Fibroblast of lung (primary cell): ENCODE data around the gene CA4. TPM values are rescaled to one million over a fixed set of nuclear protein-coding genes. Genes with fewer than 3 reads are reported as not detected.

Source experiments
- DNase-seq, 2 donors: peaks; one replicate each; pipeline versions ENCODE4 v3.0.0 to v3.0.0-alpha.2; 2010; ENCODE audit warnings: low read depth in 2 of 2
- H2AFZ ChIP-seq: 2 replicates; pipeline ENCODE4 v1.5.1; 2012; ENCODE audit warnings: low read length, control low read depth, inconsistent platforms
- H3K27ac ChIP-seq: 2 replicates; pipeline ENCODE4 v1.5.1; 2011; ENCODE audit warnings: low read length, control low read depth; ENCODE audit not compliant: insufficient read depth
- H3K27me3 ChIP-seq: 2 replicates; pipeline ENCODE4 v1.5.1; 2011; ENCODE audit warnings: mild to moderate bottlenecking, low read length; ENCODE audit not compliant: control insufficient read depth, insufficient read depth
- H3K36me3 ChIP-seq: 2 replicates; pipeline ENCODE4 v1.5.1; 2011; ENCODE audit warnings: low read length; ENCODE audit not compliant: control insufficient read depth, insufficient read depth
- H3K4me1 ChIP-seq: 2 replicates; pipeline ENCODE4 v1.5.1; 2011; ENCODE audit warnings: low read length; ENCODE audit not compliant: control insufficient read depth, insufficient read depth; ENCODE audit errors: extremely low read depth
- H3K4me2 ChIP-seq: 2 replicates; pipeline ENCODE4 v1.5.1; 2011; ENCODE audit warnings: low read length, control low read depth; ENCODE audit not compliant: insufficient read depth; ENCODE audit errors: extremely low read depth
- H3K4me3 ChIP-seq, 4 experiments: fragments of 200-600 bp in 1 of 4; sonication (generic) in 1 of 4; replicated peaks in 1 of 4; 2 replicates each; pipeline ENCODE4 v1.5.1; 2011 to 2016; ENCODE audit warnings: low read length in 4 of 4, low read depth in 3 of 4, mild to moderate bottlenecking in 3 of 4, control low read depth in 2 of 4, inconsistent platforms in 1 of 4, mixed read lengths in 1 of 4; ENCODE audit not compliant: insufficient read depth in 1 of 4; ENCODE audit errors: control extremely low read depth in 1 of 4
- H3K79me2 ChIP-seq: 2 replicates; pipeline ENCODE4 v1.5.1; 2012; ENCODE audit warnings: mild to moderate bottlenecking, low read length, inconsistent platforms; ENCODE audit not compliant: control insufficient read depth, insufficient read depth
- H3K9ac ChIP-seq: 2 replicates; pipeline ENCODE4 v1.5.1; 2011; ENCODE audit warnings: mild to moderate bottlenecking, low read length, control low read depth; ENCODE audit not compliant: insufficient read depth
- H3K9me3 ChIP-seq: 2 replicates; pipeline ENCODE4 v1.5.1; 2012; ENCODE audit warnings: low read depth, low read length; ENCODE audit not compliant: control insufficient read depth, insufficient read depth
- H4K20me1 ChIP-seq: 2 replicates; pipeline ENCODE4 v1.5.1; 2011; ENCODE audit warnings: low read length; ENCODE audit not compliant: control insufficient read depth, insufficient read depth; ENCODE audit errors: extremely low read depth
- CTCF ChIP-seq, 2 donors: IDR thresholded peaks in 1 of 2; conservative IDR thresholded peaks in 1 of 2; 1 replicate in 1 of 2; 2 replicates in 1 of 2; pipeline ENCODE4 v1.5.1; 2011 to 2012; ENCODE audit warnings: low read length in 2 of 2, control low read depth in 1 of 2, inconsistent platforms in 1 of 2, low read depth in 1 of 2, mild to moderate bottlenecking in 1 of 2
- EZH2 ChIP-seq: IDR thresholded peaks from 2 replicates; pipeline ENCODE4 v1.5.1; 2012; ENCODE audit warnings: low read length, control low read depth, mild to moderate bottlenecking; ENCODE audit errors: missing control alignments
- polyA plus RNA-seq, 2 donors: library from polyadenylated mRNA; depleted of rRNA in 1 of 2; stranded (reverse) in 1 of 2; unstranded in 1 of 2; fragments of >200 nt; gene quantifications; 2 replicates each; pipeline ENCODE4 v1.2.1, GENCODE V29; 2011 to 2012; ENCODE audit warnings: missing spikeins in 1 of 2
- total RNA-seq: library from RNA; depleted of rRNA; stranded (reverse); fragments of >200 nt; gene quantifications from 2 replicates; pipeline ENCODE4 v1.2.1, GENCODE V29; 2014

The CA4 gene
- total and polyA plus RNA-seq, 2 donors (not counting 1 experiment from before 2014, with no cell fraction given), result not detected

DNA sequence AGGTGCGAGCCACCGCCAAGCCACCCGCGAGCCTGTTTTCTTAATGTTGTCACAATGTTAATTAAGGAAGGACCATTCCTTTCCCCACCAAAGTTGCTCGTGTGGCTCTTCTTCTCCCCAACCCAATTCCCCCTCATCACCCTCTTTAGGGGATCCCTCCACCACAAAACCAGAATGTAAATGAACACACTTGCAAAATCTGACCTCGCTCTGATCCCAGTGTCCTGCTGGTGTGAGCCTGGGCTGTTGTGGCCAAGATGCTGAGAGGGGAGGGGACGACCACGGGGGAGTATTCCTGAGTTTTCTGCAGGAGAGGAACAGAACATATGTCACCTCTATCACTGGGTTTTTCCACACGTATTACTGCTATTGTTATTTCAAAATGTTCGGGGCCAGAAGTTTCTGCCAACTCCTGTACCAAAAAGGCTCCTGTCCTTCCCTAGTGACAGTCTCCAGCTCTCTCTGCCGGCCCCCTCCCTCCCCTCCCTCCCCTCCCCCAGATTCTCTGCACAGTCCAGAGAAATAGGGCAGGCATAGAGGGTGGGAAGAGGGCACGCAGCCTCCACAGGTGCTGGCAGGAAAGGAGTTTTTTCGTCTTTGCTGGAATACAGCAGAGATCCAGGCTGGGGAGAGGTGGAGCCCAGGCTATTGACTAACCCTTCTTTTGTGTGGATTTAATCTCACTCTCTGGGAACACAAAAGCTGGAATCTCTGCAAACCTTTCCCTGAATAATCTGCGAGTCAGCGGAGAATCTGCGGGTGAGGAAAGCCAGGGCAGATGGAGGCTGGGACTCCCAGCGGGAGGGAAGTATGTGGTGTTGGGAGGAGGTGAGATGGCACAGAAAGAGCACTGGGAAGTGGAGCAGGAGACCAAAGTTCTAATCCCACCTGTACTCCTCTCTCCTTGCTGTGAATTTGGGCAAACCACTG is 4.5 kb upstream of the CA4 start:
- H3K9ac ChIP-seq, result no peak overlapping the region
- no peak overlapping the region for H2AFZ ChIP-seq
- H3K4me2 ChIP-seq, result no peak overlapping the region
- H3K27ac ChIP-seq, result no peak overlapping the region
- DNase-seq, result no peak
- H3K4me3 ChIP-seq, result no peak overlapping the region
- peaks cover 65% of the 10 kb centered on the region for H3K27me3 ChIP-seq
- no peaks in the 10 kb centered on the region for H4K20me1 ChIP-seq
- H3K4me1 ChIP-seq, result peaks cover 8% of the 10 kb centered on the region
- no peaks in the 10 kb centered on the region for H3K9me3 ChIP-seq
- no peaks in the 10 kb centered on the region for H3K36me3 ChIP-seq
- TF ChIP-seq CTCF (conservative IDR thresholded peaks at IDR 0.05 in 1 of 2, IDR thresholded peaks at IDR 0.05 in 1 of 2; ENCODE audit: low read depth in 1 of 2, low read length in 2 of 2) (no peak), EZH2 (peak; percentile 66)
- no peaks in the 10 kb centered on the region for H3K79me2 ChIP-seq

GRCh38 chr17:60146206-60146605 is 3.6 kb upstream of the CA4 start:
- Histone ChIP-seq H3K79me2 (no peaks in the 10 kb centered on the region), H3K9me3 (no peaks in the 10 kb centered on the region), H3K36me3 (no peaks in the 10 kb centered on the region), H3K27me3 (peaks cover 65% of the 10 kb centered on the region), H2AFZ (no peak overlapping the region), H3K27ac (no peak overlapping the region), H3K4me1 (peaks cover 8% of the 10 kb centered on the region), H3K4me3 (no peak overlapping the region), H4K20me1 (no peaks in the 10 kb centered on the region), H3K9ac (no peak overlapping the region), H3K4me2 (no peak overlapping the region)
- TF ChIP-seq EZH2, result no peak
- TF ChIP-seq CTCF (conservative IDR thresholded peaks at IDR 0.05 in 1 of 2, IDR thresholded peaks at IDR 0.05 in 1 of 2; ENCODE audit: low read depth in 1 of 2, low read length in 2 of 2), result no peak
- DNase-seq, result no peak

DNA sequence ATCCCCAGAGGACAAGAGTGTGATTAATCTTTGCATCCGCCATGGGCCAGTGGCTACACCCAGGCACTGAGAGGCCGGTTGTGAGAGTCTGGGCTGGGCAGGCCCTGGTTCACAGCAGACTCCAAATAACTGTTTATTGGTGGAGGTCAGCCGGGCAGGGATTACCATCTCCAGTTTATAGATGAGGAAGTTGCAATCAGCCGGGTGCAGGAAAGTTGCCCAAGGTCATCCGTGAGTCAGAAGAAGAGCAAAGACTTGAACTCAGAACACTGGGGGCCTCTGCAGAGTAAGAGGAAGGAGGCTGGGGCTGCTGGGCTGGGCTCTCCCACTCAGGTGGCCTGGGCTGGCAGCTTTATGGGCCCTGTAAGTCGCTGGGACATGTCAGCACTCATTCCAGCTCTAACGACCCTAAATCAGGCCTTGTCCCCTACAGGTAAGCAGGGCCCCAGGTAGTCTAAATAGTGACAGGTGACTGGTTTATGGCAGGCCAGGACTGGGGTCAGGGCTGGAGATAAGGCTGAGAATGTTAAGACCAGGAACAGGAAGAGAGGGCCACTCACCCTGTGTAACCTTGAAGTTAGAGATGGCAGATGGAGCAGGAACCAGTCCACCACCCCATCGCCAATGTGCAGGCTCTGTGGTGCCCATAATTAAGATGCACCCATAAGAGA is 2.1 kb upstream of the CA4 start:
- TF ChIP-seq CTCF (conservative IDR thresholded peaks at IDR 0.05 in 1 of 2, IDR thresholded peaks at IDR 0.05 in 1 of 2; ENCODE audit: low read depth in 1 of 2, low read length in 2 of 2), result no peak
- no peak for TF ChIP-seq EZH2
- no peak overlapping the region for H3K27ac ChIP-seq
- H3K79me2 ChIP-seq, result no peaks in the 10 kb centered on the region
- H2AFZ ChIP-seq, result no peak overlapping the region
- DNase-seq, result no peak
- H3K4me2 ChIP-seq, result no peak overlapping the region
- H3K9ac ChIP-seq, result no peak overlapping the region
- no peaks in the 10 kb centered on the region for H3K36me3 ChIP-seq
- no peak overlapping the region for H3K4me3 ChIP-seq
- H4K20me1 ChIP-seq, result no peaks in the 10 kb centered on the region
- H3K4me1 ChIP-seq, result peaks cover 5% of the 10 kb centered on the region
- H3K27me3 ChIP-seq, result peaks cover 76% of the 10 kb centered on the region
- no peaks in the 10 kb centered on the region for H3K9me3 ChIP-seq
